Measurements from ENCODE around the gene COL8A2.

DNA sequence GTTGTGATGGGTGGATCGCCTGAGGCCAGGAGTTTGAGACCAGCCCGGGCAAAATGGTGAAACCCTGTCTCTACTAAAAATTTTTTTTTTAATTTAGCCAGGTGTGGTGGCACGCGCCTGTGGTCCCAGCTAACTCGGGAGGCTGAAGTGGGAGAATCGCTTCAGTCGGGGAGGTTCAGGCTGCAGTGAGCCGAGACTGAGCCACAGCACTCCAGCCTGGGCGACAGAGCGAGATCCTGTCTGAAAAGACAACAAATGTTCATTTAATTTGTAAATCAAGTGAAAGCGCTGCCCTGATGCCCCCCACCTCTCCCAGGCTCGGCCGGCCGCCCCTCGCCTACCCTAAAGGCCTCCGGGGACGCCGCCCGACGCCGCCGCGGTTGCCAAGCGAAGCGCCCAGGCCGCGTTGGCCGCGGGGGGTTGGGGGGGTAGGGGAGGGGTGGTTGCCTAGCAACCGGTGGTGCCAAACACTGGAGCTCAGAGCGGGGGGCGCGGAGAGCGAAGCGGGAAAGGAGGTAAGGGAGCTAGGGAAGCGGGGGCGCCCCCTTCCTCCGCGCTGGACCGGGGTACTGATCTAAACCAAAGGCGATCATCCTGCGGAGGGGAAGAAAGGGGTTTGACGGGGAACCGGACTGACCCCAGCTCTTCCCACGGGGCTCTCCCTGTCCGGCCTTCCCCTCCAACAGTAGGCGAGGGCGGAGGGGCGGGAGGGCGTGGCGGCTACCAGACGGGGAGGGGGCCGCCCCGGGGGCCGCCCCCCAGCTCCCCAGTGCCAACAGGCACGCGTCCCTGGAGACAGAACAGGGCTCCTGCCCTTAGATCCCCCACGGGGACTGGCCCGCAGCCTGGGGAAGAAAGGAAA is 41.2 kb downstream of the COL8A2 start, which contains the start of gene TEKT2:
- TF ChIP-seq CTCF (conservative IDR thresholded peaks at IDR 0.05; ENCODE audit: low read depth, low read length) = no peak
- TF ChIP-seq EZH2 (IDR thresholded peaks at IDR 0.05; ENCODE audit: borderline replicate concordance, low read depth, low read length, poor library complexity, severe bottlenecking) = no peak

Data from A673 (cell line).